GM19025 (cell line): ENCODE data around the gene IPPK.

Experiments
- ATAC-seq: cut with Tn5 transposase; IDR thresholded peaks from one replicate; pipeline ENCODE4 v1.9.1; 2021; ENCODE audit warnings: mild to moderate bottlenecking, low read depth, moderate library complexity; ENCODE audit not compliant: unreplicated experiment

The IPPK gene

DNA sequence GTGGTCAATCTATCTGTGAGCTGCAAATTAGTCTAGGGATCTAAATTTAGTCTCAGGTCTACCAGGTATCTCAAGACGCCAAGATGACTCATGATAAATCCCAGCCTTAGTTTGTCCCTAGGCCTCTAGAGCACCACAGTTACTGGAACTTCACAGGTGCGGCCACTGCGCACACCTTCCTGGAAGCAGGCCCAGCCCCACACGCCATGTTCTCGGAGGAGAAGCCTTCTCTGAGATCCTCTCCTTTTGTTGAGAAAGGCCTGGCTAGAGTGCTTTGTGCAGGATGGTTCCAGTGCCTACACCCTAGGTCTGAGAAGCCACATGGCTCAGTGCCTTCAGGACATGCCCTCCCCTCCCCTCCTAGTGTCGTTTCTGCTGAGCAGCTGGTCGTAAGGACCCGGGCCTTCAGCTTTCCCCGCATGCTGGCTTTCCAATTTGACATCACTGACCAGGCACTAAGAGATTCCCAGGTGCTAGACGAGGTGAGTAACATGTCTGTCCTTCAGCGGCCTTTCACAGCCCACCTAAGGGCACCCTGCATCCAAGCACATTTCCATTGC is 51.9 kb downstream of the IPPK start:
- ATAC-seq: no peak

DNA sequence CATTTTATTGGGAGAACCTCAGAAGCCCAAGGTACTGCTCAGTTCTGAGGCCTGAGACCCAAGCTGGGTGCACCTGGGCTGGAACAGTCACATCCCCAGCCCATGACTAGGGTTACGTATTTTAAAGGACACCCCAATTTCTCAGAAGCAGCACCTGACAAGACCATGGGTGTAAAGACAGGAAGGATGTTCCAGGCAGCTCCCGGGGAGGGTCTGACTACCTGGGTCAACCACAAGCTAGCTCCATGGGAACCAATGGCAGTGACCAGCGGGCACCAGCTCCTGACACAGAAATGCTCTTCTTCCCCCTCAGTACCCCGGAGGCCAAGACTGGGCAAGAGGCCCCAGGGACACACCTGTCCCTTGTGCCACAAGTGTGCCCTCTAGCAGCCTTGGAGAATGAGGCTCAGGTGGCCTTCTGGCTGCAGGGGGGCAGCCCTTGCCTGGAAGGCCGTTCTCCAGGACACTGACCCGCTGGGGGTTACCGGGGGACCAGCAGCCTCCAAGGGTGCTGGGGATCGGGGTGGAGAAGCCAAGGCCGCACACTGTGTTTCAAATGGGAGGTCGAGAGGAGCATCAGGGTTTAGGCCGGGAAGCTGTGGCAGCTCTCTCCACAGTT is 52.6 kb downstream of the IPPK start:
- ATAC-seq: no peak

DNA sequence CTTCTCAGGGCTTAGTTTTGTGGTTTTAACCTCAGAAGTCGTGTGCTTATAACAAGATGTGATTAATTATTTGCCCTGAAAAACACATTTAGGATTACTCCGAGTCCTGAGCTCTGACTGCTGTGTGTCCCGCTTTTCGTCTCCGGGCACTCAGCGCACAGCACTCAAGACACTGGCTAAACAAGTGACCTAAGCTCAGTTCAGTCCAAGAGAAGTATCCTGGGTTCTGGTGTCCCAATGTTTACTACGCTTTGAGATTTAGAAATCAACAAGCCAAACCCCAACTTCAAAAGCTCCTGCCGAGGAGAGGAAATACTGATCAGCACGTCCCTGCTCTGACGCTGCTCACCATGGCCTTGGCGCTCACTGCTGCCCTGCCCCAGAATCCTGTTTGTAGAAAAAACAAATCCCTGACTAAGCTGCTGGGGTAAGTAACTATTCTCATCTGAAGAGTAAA is 53.2 kb downstream of the IPPK start:
- ATAC-seq: no peak

DNA sequence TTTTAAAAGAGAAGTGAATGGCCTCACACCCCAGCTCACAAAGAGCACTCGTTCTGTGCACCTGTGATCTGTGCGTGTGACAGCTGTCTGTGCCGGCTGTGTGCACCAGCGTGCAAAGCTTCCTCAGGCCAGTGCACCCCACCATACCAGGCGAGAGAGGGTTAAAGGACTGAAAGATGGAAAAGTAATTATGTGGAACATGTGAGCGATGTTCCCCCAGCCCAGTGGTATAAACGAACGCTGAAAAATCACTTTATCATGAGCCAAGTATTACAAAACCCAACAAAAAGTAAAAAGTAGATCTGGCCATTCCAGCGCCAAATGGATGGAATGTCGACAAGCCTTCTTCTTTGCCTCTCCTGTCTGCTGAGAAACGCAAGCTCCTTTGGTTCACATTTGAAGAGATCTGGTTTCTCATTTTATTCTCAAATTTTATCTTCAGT is 53.7 kb downstream of the IPPK start:
- no peak for ATAC-seq

- no peak for ATAC-seq
Observed at GRCh38 chr9:92615790-92616189, 54.1 kb downstream of the IPPK start.

DNA sequence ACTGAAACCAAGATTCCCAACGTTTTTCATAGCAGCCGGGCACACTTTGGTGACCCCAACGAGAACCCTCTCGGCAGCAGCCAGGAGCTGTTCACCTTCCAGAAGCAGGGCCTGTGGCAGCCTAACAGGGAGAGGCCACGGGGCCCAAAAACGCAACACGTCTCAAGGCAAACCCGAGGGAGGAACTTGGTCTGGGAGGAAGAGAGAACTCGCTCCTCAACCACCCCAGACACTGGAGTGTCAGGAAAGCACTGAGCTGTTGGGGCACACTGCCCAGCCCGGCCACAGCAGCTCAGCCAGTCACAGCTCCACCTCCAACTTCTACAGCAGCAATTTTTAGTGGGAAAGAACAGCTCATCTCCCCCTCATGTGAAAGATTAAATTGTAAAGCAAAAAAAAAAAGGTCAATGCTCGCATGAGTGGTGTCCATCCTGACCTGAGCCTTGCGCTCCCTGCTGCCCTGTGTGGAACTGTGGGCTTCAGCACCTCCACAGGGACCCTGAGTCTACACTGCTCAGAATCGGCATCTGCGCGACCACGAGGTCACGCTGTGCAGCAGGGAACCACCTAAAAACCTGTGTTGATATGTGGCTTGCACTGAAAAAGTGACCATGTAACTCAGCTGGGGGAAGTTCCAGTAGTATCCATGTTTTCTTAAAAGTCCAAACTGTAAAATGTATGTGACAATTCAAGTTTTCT is 55.0 kb downstream of the IPPK start:
- ATAC-seq: no peak

GRCh38 chr9:92614123-92614510 is 55.8 kb downstream of the IPPK start:
- no peak for ATAC-seq

DNA sequence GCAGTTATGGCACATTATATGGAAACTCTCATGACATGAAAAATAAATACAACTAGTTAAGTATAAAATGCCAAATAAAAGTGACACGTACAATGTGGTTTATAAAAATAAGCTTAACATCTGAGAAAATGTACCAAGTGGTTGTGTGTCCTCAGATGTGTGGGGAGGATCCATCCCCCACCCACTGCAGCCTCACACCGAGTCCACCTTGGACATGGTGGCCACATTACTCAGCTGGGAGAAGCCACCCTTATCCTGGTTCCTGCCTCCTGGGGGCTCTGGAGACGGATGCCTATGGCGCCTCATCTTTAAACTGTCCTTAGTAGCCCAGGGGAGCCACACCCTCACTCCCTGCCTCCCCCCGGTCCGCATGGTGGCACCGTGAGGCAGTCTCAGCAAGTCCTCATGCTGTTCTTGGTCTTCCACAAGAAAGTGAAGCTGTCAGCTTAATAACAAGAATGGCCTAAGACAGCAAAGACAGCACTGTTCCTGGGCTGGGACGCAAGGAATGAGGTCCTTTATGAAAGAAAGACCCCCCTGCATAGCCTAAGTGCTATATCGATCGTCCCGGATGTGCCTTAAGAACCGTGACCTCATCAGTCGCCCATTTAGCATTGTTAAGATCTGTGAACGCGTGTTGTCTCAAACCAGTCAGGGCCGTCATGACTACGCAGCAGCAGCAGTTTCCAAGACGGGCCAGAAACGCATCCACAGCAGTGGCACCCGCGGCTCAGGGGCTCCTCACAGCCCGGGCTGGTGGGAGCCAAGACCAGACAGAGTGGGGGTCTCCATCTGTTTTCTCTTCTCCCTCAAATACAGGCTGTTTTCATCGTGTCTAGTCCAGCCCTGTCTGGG is 56.4 kb downstream of the IPPK start:
- no peak for ATAC-seq

DNA sequence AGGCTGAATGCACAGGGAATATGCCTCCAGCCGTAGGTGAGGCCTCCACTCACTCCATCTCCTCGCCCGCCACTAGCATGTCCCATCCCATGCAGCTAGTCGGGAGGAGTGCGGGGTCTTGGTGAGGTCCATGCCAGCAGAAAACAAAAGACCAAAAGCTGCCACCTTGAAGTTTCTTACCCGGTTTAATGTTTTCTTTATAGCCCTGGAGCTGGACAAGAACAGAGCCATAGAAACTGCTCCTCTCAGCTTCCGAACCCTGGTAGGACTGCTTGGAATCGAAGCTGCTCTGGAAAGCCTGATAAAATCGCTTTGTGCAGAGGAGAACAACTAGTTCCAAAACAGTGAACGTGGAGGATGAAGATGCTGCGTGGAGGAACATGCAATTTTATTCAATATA is 57.1 kb downstream of the IPPK start:
- ATAC-seq: no peak

DNA sequence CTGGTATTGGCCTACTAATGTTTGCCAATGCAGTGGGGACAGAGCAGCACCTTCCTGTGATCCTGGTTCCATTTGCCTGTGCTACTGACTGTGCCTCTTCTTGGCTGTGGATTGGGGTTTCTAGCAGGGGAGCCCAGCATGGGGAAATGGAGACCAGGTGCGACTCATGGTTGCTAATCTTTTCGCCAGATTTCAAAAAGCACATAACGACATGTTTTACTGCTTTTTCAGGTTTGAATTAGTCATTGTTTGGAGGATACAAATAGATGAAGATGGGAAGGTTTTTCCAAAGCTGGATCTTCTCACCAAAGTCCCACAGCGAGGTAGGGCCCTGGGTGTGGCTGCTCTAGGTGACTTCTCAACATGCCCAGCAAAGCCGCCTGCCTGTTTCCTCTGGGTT is 57.6 kb downstream of the IPPK start:
- ATAC-seq: no peak

GRCh38 chr9:92611621-92612285 is 58.2 kb downstream of the IPPK start:
- no peak for ATAC-seq

- ATAC-seq: no peak
Observed at GRCh38 chr9:92610470-92611420, 59.2 kb downstream of the IPPK start.

- no peak for ATAC-seq
Observed at GRCh38 chr9:92608909-92609445, 61.0 kb downstream of the IPPK start.

DNA sequence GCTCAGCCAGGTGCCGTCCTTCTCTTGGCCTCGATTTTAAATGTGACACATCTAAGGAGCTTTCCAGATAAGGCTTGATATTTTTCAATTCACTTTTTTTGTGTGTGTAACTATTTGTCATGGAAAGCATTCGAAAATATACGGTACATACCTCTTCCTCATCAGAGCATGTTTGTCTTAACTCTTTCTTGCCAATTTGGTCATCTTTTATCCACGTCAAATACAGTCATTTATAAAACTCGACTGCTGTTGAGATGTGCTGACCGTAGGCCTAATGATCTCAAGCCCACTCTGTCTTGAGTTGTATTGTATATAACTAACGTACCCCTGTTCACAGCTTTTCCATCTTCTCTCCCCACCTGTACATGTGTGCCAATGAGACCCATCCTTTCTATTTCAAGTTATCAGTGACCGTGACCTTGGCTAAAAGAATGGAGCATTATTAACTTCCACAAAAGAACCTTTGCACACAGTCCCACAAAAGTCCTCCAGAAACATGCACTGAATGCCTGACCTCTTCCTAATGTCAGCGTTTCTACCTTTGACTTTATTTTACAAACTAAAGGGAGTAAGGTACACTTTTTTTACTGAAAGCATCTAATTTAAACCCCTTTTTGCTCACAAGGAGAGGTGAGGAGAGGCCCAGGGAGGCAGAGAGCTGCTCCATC is 61.6 kb downstream of the IPPK start:
- no peak for ATAC-seq

DNA sequence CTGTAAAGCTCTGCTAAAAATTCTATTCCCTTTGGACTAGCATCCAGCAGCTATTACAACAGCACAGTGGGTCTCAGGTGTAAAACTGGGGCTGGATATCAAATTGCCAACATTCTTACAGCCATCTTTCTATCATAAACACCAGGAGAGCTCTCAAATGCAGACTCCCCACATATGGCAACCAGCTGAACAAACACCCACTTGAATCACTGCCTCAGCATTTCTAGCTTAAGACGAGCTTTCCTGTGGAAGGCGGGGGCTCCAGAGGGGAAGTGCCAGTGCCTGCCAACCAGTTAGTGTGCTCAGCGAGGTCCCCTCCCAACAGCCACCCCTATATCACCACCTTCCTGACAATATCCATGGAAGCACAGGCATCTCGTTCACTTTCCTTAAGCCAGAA is 62.2 kb downstream of the IPPK start:
- ATAC-seq: no peak

DNA sequence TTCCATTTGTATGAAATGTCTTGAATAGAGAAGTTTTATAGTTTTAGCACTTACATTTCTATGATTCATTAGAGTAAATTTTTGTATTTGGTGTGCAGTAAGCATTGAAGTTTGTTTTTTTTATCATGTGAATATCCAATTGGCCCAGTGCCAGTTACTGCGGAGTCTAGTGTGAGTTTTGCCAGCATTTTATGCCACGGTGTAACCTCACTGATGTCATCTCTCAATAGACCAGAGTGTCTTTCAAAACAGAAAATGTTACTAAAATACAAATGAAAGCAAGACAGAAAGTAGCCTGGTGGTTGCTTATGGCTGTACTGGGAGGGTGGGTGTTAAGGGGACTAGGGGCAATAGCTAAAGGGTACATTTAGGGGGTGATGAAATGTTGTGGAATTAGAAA is 62.8 kb downstream of the IPPK start:
- no peak for ATAC-seq

- ATAC-seq: no peak
Observed at GRCh38 chr9:92605224-92605623, 64.7 kb downstream of the IPPK start.

- no peak for ATAC-seq
Observed at GRCh38 chr9:92603990-92604389, 65.9 kb downstream of the IPPK start.

- ATAC-seq: no peak
Observed at GRCh38 chr9:92603100-92603499, 66.8 kb downstream of the IPPK start.
